ENCODE results near the gene TXNL1.

TXNL1 gene

DNA sequence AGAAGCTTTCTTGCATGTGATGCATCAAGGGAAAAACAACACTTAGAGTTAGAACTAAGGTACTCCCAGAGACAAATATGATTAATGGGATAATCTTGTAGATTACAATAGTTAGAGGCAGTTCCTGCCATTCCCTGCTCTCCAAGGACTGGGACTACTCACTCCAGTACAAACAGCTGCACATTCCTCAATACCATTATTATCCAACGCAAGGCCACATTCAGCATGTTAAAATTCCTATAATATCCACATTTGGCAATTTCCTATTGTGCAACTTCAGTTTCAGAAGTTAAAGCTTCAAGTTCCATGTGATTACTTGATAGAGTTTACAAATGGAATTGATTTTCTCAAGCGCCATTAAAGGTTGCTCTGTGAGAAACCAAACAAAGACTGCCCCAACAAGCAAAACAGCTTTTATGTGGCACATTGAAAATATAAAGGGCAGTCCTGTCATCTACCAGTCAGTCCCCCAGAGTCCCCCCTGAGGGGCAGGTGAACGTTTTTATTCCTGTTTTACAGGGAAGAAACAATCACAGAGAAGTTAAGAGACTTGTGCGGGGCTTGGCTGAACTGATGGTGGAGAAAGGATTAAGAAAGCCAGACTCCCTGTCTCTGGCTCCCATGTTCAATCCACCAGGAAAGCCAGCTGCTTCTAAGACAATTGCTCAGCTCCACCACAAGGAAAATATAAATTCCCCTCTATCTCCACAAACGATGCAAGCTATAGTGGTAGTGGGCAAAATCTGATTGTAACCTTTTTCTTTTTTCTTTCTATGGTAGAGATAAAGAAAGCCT, 72.6 kb downstream of the TXNL1 start:
- no peak for DNase-seq

GRCh38 chr18:56565046-56565445, 73.3 kb downstream of the TXNL1 start:
- no peak for DNase-seq

DNA sequence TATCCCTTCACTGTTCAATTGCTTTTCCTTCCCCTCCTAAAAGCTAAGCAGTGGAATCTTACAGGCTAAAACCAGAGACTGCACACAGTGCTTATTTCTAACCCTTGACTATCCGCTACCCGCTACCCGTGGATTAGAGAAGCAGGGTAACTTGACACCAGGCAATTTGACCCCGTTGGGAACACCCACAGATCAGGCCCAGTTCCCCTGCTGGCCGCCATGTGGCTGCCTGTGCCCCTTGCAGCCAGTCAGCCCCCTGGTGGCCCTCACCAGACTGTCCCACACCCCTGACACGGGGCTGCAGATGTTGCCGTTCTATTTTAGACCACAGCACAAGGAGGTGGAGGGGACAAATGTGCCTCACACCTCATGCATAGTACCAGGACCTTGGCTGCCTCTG, 74.8 kb downstream of the TXNL1 start:
- no peak for DNase-seq

DNA sequence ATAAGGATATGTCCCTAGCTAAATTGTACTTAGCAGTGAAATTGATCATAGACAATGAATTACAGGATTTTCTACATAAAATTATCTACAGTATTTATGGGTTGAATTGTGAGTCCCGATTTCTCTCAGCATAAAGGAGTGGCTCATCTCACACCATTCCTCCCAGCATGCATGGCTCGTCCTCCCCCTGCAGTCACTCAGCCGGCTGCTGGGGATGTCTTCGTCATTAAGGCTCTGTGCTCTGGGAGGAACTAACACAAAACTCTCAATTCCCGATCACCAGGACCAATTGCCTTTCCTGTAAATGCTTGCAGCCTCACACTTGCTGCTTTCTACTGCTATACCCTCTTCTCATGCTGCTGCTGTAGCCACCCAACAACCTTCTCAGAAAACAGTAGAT, 75.9 kb downstream of the TXNL1 start:
- DNase-seq, result no peak

DNA sequence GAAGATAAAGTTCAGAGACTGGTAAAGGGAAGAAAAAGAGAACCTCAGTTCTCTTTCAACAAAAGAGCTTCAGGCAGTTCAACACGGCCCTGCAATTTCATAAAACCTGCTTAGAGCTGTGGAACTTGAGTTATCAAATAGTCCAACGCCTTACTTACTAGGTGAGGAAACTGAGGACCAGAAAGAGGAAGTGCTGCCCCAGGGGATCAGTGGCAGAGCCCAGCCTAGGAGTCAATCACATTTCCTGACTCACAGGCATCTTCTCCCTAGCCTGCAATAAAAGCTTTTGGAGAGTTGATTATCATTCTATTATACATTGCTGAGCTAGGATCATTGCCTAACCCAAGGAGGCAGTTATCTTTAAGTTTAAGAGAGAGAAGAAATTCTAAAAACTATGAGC, 77.4 kb downstream of the TXNL1 start:
- DNase-seq, result no peak

GRCh38 chr18:56559044-56559443, 79.3 kb downstream of the TXNL1 start:
- DNase-seq, result no peak

DNA sequence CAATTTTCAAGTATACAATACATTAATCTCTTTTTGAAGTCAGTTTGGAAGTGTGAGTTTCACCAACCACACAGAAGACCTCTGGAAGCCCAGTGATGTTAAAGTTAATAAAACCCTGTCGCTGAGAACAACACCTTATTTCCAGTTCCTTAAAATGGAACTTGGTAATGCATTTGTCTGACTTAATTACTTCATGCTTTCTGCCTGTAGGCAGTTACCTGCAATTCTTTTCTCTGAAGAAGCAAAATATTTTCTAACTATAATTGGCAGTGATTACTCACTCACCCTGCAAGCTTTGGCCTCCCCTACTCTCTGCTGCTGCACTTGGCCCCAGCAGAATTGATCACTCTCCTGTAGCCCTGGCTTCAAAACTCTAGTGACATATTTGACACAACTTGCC, 81.5 kb downstream of the TXNL1 start:
- no peak for DNase-seq

- no peak for DNase-seq
These were observed 88.3 kb downstream of the TXNL1 start for GRCh38 chr18:56550121-56550520.
